GM12891 (cell line): ENCODE results near the gene FURIN.
"Not testable (repeated sequence)": the region's sequence is repeated elsewhere in the genome, so short reads cannot be mapped to it uniquely, and the experiment has no call there.

Experiments used
- POLR2A ChIP-seq: IDR thresholded peaks from 2 replicates; pipeline ENCODE4 v1.6.1; 2011; ENCODE audit warnings: low read depth, low read length, control low read depth
- TAF1 ChIP-seq: IDR thresholded peaks from 2 replicates; pipeline ENCODE4 v1.6.1; 2011; ENCODE audit warnings: low read depth, low read length, control low read depth

GRCh38 chr15:90926766-90927165, 58.4 kb downstream of the FURIN start:
- TF ChIP-seq TAF1, POLR2A: not testable (repeated sequence)
